Dermis microvascular lymphatic vessel endothelial cell (primary cell): ENCODE data around the gene MYLK2. TPM values are rescaled to one million over a fixed set of nuclear protein-coding genes. Genes with fewer than 3 reads are reported as not detected.
"Not testable (repeated sequence)": the region's sequence is repeated elsewhere in the genome, so short reads cannot be mapped to it uniquely, and the experiment has no call there.

Source experiments
- DNase-seq, 2 donors: peaks; one replicate each; pipeline versions ENCODE4 v3.0.0 to v3.0.0-alpha.2; 2010; ENCODE audit warnings: low read depth in 2 of 2
- total RNA-seq: library from RNA; depleted of rRNA; stranded (reverse); fragments of >200 nt; gene quantifications from 2 replicates; pipeline ENCODE4 v1.2.1, GENCODE V29; 2014

Gene MYLK2
- 14.5 and 42.1 TPM in 2 replicates for total RNA-seq

DNA sequence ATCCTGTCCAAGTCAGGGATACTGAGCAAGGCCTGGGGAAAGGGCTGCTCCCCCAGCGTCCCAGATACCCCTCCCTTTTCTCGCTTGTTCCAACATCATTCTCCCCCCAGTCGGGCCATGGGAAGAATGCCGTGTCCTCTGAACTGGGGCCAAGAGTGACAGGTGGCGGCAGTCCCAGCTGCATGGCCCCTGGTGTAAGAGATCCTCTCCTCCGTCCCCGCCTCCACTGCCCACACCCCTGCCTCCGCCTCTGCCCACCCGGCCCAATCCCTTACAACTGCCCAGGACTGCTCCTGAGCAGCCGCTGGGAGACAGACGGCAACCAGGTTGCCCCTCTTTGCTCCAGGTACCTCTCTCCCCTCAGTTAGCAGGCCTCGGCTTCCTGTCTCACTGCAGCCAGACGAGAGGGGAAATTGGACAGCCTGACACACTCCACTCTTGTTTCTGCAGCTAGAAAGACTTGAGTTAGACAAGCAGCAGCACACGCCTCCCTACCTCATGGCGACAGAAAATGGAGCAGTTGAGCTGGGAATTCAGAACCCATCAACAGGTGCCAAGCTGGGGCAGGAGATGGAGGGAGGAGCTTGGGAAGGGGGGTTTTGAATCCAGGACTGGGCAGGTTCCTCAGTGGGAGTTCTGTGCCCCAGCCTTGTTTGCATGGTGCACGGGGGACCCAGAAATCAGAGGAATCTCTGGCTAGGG is at the start of gene MYLK2:
MYLK2 (plus strand) TSS at position 274 of the 702 bp plus-strand sequence; CDS start at position 499, 225 bp downstream.
- DNase-seq, result no peak

DNA sequence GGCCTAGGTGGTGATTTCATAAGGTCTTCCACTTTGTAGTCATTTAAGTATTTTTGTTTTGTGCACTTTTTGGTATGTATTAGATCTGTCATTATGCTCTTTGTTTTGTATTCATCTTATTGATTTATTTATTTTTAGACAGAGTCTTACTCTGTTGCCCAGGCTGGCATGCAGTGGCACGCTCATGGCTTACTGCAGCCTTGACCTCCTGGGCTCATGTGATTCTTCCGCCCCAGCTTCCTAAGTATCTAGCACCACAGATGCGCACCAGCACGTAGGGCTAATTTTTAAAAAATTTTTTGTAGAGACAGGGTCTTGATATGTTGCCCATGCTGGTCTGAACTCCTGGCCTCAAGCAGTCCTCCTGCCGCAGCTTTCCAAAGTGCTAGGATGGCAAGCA is 49.5 kb upstream of the MYLK2 start:
- no peak for DNase-seq

DNA sequence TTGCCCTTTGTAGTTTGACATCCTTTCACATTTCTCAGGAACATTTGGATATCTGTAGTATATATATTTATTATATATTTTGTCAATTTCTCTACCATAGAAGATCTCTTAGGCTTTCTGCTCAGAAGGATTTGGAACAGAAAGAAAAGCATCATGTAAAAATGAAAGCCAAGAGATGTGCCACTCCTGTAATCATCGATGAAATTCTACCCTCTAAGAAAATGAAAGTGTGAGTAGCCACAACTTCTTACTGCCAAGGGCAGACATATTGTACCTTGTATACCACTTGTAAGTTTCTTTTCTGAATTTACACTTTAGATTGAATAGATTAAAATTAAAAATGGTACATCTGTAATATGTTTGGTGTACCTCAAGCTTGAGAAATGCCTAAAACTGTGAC is 48.9 kb upstream of the MYLK2 start:
- DNase-seq, result no peak

DNA sequence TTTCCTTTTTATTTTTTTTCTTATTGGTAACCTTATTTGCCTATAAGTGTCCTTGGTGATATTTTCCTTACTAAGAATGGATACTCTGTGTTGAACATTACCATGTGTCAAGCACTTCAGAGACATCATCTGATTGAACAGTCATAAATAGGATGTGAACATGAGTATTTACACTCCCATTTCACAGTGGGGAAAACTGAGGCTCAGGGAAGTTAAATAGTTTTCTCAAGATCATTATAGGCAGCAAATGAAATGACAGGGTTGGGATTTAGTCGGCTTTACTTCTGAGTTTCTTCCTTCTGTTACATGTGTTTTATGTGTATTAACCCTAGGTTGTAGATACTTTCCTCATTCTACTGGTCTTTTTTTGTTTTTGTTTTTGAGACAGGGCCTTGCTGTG is 44.7 kb upstream of the MYLK2 start:
- DNase-seq, result no peak

DNA sequence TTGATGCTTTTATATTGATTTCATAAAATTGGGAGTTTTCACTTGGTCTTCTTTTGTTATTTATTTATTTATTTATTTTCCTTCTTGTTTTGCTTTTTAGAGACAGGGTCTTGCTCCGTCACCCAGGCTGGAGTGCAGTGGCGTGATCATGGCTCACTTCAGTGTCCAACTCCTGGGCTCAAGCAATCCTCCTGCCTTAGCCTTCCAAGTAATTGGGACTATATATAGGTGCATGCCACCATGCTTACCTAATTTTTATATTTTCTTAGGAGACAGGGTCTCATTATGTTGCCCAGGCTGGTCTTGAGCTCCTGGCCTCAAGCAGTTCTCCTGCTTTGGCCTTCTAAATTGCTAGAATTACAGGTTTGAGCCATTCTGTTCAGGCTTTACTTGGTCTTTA is 38.3 kb upstream of the MYLK2 start:
- no peak for DNase-seq

DNA sequence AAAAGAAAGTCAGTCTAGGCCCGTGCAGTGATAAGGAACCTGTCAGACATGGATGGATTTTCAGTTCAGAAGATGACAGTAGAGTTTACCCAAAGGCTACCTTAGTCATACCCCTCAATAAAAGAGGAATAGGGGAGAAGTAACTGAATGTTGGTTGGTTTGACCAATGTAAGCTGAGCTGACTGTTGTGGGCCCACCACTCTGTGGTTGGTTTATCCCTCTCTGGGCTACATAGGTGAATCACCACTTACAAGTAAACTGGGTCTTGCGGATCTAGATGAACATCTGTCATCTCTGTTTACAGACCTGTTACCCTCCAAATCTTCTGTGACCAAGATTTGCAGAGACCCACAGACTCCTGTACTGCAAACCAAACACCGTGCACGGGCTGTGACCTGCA is 37.2 kb upstream of the MYLK2 start:
- DNase-seq, result no peak

DNA sequence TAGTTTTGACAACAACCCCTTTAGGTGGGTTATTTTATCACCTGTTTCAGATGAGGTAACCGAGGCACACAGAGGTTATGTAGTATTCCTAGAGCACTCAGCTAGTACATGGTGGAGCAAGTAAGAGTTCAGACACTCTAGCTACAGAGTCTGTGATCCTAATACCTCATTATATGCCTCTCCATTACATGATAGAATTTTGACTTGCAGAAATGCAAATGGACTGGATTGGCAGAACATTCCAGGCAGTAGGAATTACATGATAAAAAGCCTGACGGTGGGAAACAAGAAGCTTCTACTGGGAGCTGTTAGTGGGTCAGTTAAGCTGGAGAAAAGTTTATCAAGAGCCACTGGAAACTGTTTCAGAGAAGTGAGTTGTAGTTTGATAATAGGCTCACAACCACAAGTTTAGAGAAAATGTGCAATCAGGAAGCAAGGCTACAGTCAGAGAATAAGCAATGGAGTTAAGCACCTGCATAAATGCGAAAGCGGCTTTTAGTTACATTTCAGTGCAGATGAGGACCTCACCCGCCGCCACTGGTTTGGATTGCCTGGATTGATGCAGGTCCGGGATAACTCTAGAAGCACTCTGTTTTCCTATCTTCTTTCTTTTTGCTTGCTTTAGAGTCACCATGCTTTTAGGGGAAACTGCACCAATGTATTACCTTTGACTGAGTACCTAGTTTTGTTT is 34.7 kb upstream of the MYLK2 start:
- DNase-seq, result no peak

DNA sequence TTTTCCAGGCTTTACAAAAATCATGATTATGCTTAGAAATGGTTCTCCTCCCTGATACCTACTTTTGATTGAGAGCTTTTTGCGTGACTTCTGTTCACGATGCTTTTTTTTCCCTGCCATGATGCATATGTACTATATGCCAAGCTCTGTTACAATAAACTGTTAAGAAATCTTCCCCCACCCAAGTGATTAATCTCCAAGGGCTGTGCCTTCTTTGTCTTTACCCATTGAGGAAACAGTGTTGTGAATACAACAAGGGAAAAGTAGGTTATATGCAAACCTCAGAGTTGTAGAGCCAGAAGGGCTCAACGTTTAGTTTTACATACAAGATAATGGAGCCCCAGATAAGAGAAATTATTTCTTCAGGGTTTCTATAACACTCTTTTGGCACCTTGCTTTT is 34.1 kb upstream of the MYLK2 start:
- no peak for DNase-seq

DNA sequence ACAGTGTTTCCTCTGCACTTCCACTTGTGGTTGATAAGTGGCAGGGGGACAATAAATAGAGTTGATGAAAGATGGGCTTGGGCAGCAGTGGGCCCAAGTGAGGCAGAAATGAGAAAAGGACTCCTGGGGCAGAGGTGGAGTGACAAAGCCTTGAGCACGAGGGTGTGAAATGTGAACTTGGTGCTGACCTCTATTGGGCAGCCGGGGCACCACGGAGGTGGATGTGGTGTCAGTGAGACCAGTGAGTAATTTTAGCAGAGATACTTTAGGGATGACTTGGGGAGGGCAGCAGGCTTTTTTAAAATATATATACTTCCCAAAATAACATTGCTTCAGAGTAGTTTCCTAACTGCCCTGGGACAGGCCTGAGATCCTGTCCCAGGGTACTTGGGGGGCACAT is 30.6 kb upstream of the MYLK2 start:
- no peak for DNase-seq

DNA sequence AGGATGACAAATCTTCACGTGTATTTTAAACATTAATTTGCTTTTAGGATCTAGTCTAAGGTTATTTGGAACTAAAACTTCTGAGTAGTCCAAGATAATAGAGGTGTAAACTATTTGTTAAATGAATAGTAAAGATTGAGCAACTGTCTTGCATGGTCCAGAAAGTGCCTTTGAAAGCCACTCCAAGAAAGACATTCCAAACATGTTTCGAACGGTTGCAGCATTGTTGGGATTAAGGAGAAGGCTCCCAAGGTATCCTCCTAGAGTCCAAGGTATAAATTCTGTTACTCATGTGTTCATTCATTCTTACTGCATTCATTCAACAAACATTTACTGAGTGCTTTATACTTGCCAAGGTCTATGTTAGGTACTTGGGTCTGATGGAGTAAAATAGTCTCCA is 28.8 kb upstream of the MYLK2 start:
- DNase-seq, result no peak

DNA sequence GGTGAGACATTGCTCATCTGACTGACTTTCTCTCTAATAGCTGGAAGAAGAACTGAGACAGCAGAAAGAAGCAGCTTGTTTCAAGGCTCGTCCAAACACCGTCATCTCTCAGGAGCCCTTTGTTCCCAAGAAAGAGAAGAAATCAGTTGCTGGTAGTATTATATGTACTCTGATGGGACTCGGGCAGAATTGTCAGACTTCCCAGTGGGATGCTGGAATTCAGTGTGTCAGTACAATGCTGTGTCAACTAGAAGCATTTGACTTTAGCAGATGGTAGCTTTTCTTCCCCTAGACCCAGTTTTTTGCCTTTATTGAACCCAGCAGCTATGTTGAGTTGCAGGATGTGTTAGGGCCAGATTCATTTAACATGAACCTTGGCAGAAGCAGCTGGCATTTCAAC is 21.8 kb upstream of the MYLK2 start:
- no peak for DNase-seq

DNA sequence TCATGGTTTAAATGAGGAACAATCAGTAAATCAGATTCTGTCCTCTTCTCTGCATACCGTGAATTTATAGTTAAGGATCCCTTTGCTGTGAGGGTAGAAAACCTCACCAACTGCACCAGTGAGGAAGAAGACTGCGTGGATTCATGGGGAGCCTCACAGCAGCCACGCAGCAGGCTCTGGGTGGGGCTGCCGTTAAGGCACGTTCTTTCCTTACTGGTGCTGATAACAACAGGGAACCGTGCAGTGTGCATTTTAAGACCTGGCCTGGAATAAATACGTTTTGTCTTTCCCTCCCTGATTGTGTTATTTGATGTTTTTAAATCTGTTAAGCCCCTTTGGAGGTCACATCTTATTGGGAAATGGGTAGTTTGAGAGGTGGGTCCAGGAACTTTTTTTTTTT is 17.6 kb upstream of the MYLK2 start:
- no peak for DNase-seq

DNA sequence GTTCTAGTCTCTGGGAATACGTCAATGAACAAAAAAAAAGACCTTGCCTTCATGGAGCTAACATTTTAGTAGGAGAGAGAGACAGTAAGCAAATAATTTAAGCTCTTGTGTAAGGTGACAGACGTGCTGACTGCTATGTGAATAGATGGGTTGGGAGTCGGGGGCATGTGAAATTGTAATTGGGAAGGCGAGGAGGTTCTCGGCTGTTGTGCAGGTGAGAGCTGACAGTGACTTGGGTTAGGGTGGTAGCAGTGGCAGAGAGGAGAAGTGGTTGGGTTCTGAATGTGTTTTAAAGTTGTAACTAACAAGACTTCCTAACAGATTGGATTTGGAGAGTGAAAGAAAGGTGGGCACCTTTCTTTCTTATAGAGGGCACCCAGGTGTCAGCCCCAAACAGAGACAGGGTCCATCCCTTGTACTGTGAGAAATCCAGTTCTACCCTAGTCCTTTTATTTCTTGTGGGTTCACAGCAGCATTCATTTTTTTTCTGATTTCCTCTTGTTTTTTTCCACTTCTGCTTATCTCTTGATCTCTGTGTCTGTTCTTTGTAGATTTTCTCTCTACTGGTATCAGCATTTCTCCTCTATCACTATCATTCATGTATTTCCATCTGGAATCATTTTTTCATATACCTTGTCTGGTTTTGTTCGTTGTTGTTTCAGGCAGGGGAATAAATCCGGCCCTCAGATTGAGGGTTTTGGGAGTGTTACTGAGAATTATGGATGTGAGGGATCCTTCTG is 15.4 kb upstream of the MYLK2 start:
- DNase-seq, result no peak

DNA sequence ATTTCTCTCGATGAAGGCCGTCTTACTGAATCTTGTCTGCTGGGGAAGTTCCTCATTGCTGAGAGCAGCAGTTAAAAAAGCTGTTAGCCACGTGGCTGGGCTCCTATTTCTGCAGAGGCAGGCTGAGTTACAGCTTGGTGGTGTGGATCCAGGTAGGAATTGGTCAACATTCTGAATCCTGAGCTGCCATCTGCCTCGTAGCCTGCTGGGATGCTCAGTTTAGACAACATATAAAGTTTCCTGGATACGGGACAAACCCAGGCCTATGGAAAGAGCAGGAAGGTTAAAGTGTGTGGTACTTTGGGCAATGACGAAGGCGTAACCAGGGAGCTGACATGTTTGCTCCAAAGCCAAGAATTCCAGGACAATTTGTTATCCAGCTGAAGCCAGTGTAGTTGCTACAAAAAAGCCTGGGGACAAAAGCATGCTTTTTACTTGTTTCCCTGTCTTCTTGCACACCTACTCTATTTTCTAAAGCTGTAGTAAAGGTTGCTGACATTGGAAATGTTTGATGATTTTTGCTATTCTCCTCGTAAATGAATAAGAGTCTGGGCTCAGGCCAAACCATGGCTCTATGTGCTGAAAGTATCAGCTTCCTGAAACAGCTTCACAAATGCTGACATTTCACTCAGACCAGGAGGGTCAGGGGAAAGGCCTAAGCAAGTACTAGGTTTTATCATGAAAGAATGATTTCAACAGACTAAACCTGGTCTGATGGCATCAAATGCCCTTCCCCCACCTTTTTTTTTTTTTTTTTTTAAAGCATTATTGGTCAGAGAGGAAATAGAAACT is 12.4 kb upstream of the MYLK2 start:
- peak; percentile 16 to 40 for DNase-seq

DNA sequence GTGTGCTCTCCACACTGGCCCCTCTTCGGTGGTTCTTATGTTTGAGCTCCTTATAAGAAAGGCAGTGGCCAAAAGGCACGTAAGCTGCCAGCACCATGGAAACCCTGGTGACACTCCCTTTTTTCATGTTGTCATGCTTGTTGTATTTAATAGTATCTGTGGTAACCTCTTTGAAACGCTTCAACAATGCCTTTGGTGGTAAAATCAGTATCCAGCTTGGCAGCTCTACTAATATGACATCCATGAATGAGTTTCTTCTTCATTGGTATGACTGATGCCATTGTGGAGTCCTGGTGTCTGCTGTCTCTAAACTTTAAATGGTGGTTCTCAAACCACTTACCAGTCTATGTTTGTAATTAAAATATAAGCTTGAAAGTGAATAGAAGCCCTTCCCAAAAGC is 10.7 kb upstream of the MYLK2 start:
- no peak for DNase-seq

DNA sequence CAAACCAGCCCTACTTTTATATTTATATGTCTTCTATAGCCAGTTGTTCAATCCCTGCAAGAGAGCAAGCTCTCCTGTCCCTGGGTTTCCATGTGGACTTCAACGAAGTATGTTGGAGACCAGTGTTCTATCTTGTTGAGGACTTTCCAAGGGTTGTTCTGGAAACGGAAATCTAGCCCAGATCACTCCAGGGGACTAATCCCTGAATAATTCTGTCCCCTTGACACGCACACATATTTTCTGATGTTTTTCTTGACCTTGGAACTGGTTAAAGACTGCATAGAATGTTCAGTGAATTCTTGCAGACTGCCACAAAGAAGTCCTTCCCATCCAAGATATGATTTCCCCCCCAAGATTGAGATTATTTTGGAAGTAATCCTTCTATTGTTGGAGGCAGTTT is 9.5 kb upstream of the MYLK2 start:
- DNase-seq, result no peak

DNA sequence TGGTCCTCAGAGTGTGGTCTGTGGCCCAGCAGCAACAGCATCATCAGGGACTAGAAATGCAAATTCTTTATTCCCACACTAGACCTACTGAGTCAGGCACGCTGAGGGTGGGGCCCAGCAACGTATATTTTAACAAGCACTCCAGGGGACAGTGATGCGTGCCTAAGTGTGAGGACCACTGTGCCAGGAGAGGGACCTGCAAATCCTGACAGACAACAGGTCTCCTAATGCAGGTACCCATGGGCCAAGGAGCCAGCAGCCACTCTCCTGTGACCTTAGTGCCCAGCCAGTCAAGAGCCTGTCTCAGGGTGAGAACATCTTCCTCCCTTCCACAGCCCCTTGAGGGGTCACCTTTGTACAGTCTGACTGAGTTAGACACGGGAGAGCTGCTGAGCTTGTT is 8.0 kb upstream of the MYLK2 start:
- no peak for DNase-seq

DNA sequence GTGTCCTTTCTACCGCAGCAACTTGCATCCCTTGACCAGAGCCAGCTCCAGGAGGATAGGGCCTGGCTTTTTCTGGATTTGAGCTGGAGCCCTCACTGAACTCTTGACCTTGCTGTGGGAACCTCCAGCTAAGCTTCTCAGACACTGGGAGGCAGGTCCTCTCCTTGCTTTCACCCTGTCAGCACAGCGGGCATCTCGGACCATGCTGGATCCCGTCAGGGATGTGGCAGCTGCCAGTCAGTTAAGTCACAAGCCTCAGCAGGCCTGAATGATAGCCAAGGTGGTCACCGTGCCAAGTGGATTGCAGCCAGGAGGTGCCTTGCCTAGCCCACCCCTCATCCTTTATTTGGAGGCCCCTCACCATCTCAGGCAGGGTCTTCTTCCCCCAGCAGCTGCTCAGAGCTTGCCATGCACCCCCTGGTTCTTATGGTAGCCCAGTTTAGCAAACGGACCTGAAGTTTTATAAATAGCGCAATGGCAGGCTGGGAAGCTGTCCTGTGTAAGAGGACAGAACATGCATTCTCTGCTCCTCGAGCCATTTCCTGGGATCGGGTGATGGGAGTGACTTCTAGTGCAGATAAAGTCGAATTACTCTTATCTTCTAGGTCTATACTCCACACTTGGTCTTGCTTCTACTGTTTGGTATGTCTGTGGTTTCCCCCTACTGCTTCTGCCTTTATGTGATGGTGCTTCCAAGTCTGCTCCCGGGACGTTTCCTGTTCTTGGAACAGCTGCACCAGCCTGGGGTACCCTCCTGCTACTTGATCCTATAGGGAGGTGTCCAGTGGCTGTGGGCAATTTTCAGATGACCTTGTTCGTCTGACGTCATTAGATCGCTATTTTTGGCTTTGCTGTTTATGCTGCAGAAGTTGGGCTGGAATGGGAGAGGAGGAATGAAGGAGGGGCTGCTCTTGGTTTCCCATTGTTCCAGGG is 7.1 kb upstream of the MYLK2 start:
- DNase-seq, result peak in 1 of 2 donors; percentile 40

DNA sequence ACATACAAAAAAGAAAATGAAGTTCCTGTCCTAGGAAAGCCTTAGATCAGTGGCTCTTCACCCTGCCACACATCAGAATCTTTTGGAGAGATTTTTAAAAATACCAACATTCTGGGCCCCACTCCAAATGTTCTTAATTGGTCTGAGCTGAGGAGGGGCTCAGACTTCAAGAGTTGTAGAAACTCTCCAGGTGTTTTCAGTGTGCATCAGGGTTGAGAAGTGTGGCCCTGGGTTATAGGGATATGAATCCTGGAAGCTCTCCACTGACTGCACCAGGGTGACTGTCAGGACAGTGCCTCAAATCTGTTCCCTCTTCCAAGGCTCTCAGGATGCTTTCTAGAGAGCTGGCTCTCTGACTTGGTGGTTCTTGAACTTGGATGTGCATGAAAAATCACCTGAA is 5.5 kb upstream of the MYLK2 start:
- DNase-seq, result no peak

DNA sequence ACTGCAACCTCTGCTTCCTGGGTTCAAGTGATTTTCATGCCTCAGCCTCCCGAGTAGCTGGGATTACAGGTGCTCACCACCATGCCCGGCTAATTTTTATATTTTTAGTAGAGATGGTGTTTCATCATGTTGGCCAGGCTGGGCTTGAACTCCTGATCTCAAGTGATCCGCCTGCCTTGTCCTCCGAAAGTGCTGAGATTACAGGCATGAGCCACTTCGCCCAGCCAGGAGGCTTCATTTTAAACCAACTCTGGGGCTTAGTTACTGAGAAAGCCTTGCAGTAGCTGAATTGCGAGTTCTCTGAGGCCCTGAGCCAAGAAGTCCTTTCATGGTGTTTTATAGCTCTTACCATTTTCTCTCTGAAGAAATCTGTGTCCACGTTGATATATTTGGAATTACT is 5.0 kb upstream of the MYLK2 start:
- DNase-seq, result not testable (repeated sequence)
